ENCODE data around the gene VPREB1. TPM values are rescaled to one million over a fixed set of nuclear protein-coding genes. Genes with fewer than 3 reads are reported as not detected.

VPREB1 gene
- total RNA-seq (2022; extraction: Qiagen RNA extraction; ENCODE audit: low read depth) = not detected in 5 replicates

GRCh38 chr22:22244316-22245250, at the start of gene VPREB1:
Gene VPREB1, plus strand, starts transcription at chr22:22244786. Its CDS starts 28 bp downstream, at chr22:22244814.

